Left forelimb (tissue), 1 donor: ENCODE measurements around the gene SNRPD1.
"Not testable (repeated sequence)": the region's sequence is repeated elsewhere in the genome, so short reads cannot be mapped to it uniquely, and the experiment has no call there.

ENCODE experiments used
- DNase-seq: peaks from one replicate; pipeline ENCODE4 v3.0.0-alpha.2; 2018; ENCODE audit warnings: low spot score

The SNRPD1 gene

DNA sequence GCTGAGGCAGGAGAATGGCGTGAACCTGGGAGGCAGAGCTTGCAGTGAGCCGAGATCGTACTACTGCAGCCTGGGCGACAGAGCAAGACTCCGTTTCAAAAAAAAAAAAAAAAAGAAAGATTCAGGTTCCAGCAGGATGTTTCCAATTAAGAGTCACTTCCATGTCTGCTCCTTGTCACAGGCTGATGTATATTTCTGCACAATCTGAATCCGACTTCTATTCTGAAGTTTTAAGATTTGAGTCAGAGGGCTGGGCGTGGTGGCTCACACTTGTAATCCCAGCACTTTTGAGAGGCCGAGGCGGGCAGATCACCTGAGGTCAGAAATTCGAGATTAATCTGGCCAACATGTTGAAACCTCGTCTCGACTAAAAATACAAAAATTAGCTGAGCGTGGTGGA lies 24.7 kb downstream of the SNRPD1 start:
- DNase-seq, result no peak

DNA sequence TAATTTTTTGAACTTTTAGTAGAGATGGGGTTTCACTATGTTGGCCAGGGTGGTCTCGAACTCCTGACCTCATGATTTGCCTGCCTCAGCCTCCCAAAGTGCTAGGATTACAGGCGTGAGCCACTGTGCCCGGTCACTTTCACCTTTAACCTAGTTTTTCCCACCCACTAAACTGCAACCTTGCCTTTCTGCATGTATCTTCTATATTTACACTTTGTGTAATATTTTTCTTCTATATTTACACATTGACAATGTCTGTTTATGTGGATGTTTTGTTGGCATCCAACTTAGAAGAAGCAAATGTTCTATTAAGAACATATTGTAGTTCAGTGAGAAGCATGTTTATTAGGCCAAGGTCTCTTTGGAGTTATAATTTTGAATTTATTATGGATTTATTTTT lies 26.7 kb downstream of the SNRPD1 start:
- DNase-seq, result no peak

DNA sequence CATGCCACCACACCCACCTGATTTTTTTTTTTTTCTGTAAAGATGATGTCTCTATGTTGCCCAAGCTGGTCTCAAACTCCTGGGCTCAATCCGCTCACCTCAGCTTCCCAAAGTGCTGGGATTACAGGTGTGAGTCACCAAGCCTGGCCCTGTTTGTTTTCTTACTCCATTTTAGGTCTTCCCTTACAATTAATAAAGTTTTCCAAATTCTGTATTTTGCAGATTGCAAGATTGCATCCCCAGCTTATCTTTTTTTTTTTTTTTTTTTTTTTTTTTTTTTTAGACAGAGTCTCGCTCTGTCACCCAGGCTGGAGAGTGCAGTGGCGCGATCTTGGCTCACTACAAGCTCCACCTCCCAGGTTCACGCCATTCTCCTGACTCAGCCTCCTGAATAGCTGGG lies 28.3 kb downstream of the SNRPD1 start:
- DNase-seq, result not testable (repeated sequence)

DNA sequence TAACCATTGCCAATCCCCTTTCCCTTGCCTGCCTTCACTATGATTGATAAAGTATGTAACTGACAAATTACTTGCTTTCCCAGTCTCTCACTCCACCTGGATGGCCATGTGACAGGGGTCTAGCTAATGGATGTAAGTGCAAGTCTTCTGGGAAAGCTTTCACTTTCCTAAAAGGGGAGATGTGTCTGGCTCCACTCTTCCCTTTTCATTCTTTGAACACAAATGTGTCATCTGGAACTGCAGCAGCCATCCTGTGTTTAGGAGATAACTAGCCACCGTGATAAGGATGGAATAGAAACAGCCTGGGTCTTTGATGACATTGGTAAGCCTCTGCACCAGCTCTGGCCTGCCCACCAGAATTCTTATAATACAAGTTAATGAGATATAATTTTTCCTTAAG lies 38.2 kb downstream of the SNRPD1 start:
- DNase-seq, result no peak

DNA sequence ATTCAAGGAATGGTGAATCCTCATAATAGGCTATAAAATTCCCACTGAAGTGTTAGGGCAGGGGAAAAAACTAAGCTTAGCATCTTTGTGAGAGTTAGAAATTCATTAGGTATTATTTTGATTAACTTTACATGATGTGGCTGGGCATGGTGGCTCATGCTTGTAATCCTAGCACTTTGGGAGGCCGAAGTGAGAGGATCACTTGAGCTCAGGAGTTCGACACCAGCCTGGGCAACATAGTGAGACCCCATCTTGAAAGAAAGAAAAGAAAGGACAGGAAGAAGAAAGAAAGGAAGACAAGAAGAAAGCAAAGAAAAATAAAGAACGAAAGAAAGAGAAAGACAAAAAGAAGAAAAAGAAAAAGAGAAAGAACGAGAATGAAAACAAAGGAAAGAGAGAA lies 40.0 kb downstream of the SNRPD1 start:
- DNase-seq, result no peak

DNA sequence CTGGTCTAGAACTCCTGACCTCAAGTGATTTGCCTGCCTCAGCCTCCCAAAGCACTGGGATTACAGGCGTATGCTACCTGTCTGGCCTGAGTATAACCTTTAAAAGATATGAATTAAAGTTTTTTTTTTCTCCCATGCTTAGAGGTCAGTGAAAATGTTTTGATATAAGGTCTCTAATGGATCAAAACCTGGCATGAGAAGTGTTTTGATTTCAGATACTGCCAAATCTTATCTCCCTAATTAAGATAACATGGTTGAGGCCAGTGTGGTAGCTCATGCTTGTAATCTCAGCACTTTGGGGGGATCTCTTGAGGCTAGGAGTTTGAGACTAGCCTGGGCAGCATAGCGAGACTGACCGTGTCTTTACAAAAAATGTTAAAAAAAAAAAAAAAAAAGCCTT lies 41.2 kb downstream of the SNRPD1 start:
- no peak for DNase-seq

DNA sequence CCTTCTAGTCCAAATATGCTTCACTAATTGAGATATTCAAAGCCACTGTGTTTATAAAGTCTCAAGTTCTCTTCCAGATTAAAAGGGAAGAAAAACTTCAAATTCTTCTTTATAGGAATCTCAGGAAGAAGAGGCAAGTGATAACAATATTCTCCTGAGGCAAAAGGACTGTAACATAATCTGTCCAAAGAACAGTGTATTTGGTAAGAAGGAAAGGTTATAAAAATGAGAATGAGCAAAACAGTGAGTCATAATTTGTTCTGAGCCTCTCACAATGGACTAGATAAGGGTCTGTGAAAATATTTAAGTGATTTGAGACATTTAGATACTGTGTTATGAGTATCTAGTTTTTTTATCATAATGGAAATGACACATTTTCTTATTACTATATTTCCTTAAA lies 44.3 kb downstream of the SNRPD1 start:
- DNase-seq, result no peak

DNA sequence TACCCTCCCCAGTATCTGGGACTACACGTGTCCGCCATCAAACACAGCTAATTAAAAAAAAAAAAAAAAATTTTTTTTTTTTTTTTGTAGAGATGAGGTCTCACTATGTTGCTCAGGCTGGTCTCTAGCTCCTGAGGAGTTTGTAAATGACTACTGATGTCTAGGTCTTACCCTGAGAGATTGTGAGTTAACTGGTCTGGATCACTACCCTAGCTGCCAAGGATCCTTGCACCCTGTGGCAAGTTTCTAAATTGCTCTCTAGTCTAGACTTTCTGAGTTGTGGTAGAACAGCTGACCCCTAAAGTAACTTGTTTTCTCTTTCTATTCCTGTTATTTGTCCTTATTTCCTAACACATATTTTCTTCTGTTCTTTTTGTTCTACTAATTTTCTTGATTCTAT lies 48.0 kb downstream of the SNRPD1 start:
- no peak for DNase-seq

DNA sequence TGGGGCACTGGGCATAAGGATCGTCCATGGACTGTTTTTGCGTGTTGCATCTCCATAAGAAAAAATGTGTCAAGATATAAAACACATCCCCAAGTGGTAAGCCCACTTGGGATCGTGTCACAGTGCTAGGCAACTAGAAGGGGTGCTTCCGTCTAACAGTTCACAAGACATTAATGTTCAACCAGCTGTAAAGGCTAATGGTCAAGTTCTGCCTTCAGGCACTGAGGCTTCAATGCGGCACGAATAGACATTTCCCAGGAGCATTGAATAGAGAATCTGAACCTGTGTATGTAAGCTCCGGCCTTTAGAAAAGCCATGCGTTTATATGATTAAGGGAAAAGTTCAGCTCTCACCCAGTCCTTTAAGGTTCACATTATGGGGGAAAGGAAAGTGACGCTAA lies 50.5 kb downstream of the SNRPD1 start:
- DNase-seq, result no peak

DNA sequence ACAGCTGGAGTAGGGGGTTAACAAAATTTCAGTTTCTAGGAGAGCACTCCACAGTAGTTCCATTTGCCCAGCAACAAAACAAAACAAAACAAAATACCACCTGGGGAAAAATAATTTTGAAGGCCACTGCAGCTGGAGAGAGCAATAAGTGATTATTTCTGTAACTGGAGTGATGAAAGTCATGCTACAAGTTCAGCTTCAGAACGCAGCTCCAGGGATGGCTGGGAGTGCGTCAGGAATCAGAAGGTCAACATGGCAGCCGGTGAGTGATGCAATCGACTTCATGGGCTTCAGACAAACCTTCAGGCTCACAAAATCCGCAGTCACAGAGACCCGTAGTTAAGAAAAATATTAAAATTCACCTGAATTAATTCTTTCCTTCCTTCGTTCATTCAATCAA lies 51.5 kb downstream of the SNRPD1 start:
- no peak for DNase-seq

DNA sequence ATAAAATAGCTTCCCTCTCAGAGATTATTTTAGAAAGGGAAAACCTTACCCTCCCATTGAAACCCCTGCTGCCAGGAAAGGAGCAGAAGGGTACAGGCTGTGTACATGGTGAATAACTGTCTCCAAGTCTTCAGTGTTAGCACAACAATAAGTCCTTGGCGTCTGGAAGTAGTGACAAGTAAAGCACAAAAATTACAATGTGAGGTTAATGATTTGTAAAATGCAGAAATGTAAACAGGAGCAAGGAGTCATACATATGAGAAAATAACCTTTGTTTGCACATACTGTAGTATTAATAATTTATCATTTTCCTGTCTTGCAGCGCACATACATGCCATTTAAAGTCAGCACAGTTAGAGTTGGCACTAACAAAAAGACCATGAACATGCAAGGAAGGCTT lies 52.0 kb downstream of the SNRPD1 start:
- DNase-seq, result no peak

DNA sequence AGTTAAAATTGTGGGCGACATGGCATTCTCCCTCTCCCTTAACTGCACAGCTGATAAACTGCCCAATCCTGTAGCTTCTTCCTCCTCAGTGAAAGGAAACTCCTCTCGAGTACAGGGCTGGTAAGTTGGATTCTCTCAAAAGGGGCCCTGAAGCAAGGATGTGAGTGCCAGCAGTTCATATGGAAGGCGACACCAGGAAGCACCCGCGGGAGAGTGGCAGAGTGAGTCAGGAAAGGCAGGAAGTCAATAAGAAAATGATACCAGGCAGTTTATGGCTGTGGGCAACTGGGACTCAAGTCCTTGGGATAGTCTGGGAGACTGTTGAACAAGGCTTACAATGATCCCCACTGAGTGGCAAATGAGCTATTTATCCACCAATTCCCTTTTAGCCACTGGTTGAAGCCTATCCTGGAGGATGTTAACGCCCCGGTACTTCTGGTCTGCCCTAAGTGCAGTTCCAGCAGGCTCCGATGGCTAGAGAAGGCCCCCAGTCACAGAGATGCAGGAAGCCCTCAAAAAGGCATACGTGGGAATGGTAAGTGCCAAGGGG lies 57.7 kb downstream of the SNRPD1 start:
- no peak for DNase-seq

DNA sequence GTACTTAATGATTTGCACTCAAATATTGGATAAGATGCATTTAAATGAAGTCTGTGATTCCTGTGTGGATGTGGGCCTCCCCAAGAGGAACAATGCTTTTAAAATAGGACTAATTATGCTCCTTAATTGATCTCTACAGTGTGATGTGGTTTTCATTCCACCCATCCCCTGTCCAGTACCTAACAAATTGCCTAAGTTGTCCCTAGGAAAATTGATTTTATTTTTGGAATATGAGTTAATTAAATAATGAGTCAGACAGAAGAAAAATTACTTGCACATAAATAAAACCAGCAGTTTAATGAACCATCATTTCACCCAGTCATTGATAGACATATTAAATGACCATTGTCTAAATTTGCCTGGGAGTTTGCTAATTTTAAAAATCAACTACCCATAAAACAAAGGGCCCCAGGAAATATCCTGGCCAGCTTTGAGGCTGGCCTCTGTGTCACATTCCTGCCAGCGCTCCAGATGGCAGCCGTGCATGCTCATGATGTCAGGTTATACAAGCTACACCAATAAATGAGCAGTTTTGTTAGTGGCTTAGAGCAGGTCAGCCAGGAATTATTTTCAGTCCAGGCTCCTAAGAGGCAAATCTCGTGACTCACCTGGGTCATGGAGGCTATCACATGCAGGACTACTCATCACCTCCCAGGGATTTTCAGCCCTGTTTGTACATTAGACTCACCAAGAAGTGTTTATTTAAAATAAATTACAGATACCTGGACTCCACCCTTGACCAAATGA lies 60.6 kb downstream of the SNRPD1 start:
- no peak for DNase-seq

DNA sequence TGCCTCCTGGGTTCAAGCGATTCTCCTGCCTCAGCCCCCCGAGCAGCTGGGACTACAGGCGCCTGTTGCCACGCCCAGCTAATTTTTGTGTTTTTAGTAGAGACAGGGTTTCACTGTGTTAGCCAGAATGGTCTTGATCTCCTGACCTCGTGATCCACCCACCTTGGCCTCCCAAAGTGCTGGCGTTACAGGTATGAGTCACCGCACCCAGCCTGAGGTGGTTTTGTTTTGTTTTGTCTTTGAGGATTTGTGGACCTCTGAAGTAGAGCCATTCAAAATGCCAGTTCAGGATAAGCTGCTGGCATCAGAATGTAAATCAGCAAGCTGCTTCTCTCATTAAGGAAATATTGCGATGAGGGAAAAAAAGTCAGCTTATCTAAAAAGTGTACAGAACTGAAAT lies 63.2 kb downstream of the SNRPD1 start:
- not testable (repeated sequence) for DNase-seq

DNA sequence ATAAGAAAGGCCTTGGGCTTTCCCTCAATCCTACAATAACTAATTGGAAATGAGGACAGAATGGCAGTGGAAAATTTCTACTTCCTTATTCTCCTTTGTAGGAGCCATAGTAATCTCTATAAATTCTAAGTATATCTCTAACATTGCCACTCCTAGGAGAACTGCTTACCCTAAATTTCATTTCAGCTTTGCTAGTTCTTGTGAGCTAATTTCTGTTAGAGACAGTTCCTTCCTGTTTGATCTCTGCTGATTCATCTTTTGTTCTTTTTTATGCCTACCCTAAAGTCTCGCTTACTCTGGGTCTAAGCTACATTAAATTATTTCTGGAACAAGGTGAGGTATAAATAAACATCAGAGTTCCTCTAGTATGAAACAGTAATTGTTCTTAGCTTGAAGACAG lies 66.7 kb downstream of the SNRPD1 start:
- no peak for DNase-seq

DNA sequence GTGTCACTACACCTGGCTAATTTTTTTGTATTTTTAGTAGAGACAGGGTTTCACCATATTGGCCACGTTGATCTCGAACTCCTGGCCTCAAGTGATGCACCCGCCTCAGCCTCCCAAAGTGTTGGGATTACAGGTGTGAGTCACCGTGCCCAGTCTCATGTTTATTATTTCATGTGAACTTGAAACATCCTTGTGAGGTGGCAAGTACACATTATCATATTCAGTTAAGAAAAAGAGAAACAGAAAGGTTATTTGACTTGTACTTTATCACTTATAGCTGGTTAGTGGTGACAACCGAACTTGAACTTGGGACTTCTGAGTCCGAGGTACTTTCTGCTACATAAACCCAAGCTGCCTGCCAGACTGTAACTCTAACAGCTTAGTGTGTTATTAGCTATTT lies 68.0 kb downstream of the SNRPD1 start:
- no peak for DNase-seq

DNA sequence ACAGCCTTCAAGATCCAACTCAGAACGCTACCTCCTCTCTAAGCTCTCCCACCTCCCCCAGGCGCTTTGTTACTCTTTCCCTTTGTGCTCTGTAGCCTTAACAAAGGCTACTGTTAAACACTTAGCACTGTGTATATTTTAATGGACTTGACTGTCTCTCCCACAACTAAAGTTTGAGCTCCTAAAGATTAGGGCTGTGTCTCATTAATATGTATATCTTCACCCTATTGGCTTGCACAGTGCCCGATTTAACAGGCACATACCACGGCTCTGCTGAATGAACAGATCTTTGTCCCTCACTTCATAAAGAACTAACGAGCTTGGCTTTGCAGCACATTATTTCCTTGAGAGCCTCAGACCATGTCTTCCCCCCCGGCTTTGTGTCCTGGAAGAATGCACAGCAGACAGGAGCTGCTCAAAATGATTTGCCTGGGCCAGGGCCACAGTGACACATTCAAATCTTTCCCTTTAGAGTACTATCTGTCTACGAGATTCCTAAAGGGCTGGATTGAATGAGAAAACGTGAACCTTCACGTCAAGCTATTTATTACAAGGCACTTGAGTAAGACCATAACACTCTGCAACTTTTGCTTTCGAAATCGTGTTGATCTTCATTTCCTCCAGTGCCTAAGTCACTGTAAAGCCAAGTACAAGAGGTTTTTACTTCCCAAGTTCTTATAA lies 70.4 kb downstream of the SNRPD1 start:
- no peak for DNase-seq
